ENCODE results near the gene PCDHGC3.

The PCDHGC3 gene

DNA sequence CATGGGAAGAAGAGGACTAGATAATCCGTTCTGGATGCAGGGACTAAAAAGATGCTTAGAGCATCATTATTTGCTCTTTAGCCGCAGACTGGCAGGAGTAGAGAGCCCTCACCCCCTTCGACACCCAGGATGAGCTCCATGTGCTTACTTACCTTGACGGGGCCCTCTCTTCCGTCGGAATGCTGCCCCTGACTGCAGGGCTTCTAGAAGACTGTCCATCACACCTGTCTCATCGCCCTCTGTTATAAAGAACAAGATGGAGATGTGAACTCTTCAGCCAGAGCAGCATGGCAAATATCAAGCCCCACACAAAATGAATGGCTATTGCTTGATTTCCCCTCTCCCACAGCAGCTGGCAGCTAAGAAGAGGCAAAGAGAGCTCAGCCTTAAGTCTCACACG lies 48.2 kb downstream of the PCDHGC3 start:
- no peak for DNase-seq (ENCODE audit: low read depth)

DNA sequence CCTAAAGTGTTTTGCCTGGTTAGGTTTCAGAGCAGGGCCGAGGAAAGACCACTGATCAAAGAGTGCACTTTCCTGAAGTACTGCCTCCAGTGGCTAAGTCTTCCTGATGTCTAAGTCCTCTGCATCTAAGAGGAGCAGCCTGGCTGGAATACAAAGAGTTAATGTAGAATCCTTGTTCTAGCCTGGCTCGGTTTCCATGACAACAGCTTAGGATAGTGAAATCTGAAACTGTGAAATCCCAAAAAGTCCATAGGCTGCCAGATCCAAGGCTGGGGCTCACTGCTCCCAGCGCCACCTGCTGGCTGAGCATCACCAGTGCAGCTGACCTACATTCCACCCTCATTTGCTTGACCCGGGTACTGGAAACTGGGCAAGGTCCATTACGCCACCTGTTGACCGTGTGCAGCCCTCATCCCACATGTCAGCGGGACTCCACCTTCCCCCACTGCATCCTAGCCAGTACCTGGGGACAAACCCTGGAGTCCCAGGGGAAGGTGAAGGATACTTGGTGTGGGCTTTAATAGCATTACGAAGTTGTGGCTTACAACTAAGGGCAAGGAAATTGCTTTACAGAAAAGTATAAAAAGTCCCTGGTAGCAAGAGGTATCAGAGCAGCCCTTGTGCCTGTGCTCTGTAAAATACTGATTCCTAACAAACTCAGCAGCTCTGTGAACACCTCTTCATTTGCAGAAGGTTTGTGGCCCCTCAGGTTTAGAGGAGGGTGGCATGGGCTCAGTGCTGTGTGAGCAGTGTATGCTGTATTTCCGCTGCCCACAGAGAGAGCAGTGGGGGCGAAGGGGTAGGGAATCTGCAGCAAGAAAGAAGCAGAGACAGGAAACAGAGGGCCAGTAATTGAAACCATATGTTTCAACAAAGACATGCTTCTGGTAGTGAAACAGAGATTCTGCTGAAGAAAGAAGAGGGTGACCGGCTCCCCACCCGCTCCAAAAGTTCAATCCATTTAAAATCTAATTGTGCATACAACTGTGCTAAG lies 49.1 kb downstream of the PCDHGC3 start:
- DNase-seq (ENCODE audit: low read depth): peak; percentile 97

DNA sequence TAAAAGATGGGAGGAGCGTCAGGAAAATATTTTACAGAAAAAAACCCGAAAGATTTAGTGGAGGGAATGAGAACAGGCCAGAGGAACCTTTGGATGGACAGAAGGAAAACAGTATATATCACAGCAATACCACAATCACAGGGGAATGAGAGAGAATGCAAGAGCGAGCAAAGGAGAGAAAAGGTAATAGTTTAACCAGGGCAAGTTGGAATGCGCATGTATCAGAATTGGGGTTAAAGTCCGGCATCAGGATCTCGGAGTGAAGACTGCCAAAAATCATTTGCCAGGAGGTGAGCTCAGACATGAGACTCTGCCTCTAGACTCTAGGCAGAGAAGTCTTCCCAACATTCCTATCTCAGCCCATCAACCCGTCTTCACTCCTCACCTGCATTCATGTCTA lies 49.9 kb downstream of the PCDHGC3 start:
- no peak for DNase-seq (ENCODE audit: low read depth)

GRCh38 chr5:141527426-141527825 lies 51.7 kb downstream of the PCDHGC3 start:
- DNase-seq (ENCODE audit: low read depth): no peak
